Caco-2 (cell line): ENCODE measurements around the gene LSP1. TPM values are rescaled to one million over a fixed set of nuclear protein-coding genes. Genes with fewer than 3 reads are reported as not detected.

Source experiments
- BruUV-seq: library from RNA; stranded (reverse); fragments of 400-500 nt; replicated peaks from 2 replicates; lab custom pipeline; 2021; lab: Mats Ljungman, UMichigan
- CTCF ChIA-PET: fragments of 300-600 bp; sonication (Branson Sonifier 250); formaldehyde crosslinking; loops from one replicate; lab custom pipeline; 2022; ENCODE audit warnings: antibody characterized with exemption; lab: Charles Lee
- POLR2A ChIA-PET: fragments of 300-600 bp; sonication (Branson Sonifier 250); formaldehyde crosslinking; loops from one replicate; lab custom pipeline; 2022; ENCODE audit warnings: antibody characterized with exemption; lab: Charles Lee
- DNase-seq, 2 experiments: peaks; one replicate each; pipeline versions ENCODE4 v3.0.0 to v3.0.0-alpha.2; 2020 to 2022
- H3K27me3 ChIP-seq: replicated peaks from 2 replicates; pipeline ENCODE4 v1.6.0; 2011; ENCODE audit warnings: low read length; ENCODE audit not compliant: control insufficient read depth, insufficient read depth
- H3K36me3 ChIP-seq: 2 replicates; pipeline ENCODE4 v1.5.1; 2011; ENCODE audit warnings: low read length; ENCODE audit not compliant: control insufficient read depth, insufficient read depth
- H3K4me1 ChIP-seq: fragments of 250-450 bp; sonication (Bioruptor Pico); 2 replicates; pipeline ENCODE4 v1.5.1; 2020; ENCODE audit warnings: mild to moderate bottlenecking
- H3K4me3 ChIP-seq: 2 replicates; pipeline ENCODE4 v1.5.1; 2011; ENCODE audit warnings: low read depth, mild to moderate bottlenecking, control low read depth, low read length
- H3K9me3 ChIP-seq: fragments of 250-450 bp; sonication (Bioruptor Pico); 2 replicates; pipeline ENCODE4 v1.5.1; 2020; ENCODE audit warnings: mild to moderate bottlenecking, moderate library complexity
- H3K27ac Mint-ChIP-seq: one replicate; pipeline ENCODE4 v1.8.0; 2022; ENCODE audit warnings: mixed read lengths; ENCODE audit not compliant: unreplicated experiment
- H3K27me3 Mint-ChIP-seq: one replicate; pipeline ENCODE4 v1.8.0; 2022; ENCODE audit warnings: mixed read lengths; ENCODE audit not compliant: insufficient read depth, unreplicated experiment
- H3K36me3 Mint-ChIP-seq: one replicate; pipeline ENCODE4 v1.8.0; 2022; ENCODE audit warnings: mild to moderate bottlenecking, mixed read lengths; ENCODE audit not compliant: insufficient read depth, unreplicated experiment
- H3K4me1 Mint-ChIP-seq: one replicate; pipeline ENCODE4 v1.8.0; 2022; ENCODE audit warnings: low read depth, mixed read lengths; ENCODE audit not compliant: unreplicated experiment
- H3K4me3 Mint-ChIP-seq: one replicate; pipeline ENCODE4 v1.8.0; 2022; ENCODE audit warnings: mild to moderate bottlenecking, moderate library complexity, mixed read lengths; ENCODE audit not compliant: unreplicated experiment
- H3K9me3 Mint-ChIP-seq: one replicate; pipeline ENCODE4 v1.8.0; 2022; ENCODE audit warnings: mixed read lengths; ENCODE audit not compliant: unreplicated experiment
- CTCF ChIP-seq, 2 experiments: fragments of 200-600 bp in 1 of 2; IDR thresholded peaks; 1 replicate in 1 of 2; 2 replicates in 1 of 2; pipeline versions ENCODE4 v1.5.1 to v1.8.0; 2011 to 2022; ENCODE audit warnings: antibody characterized with exemption in 1 of 2, control low read depth in 1 of 2, inconsistent platforms in 1 of 2, low read depth in 1 of 2, low read length in 1 of 2, mild to moderate bottlenecking in 1 of 2, moderate library complexity in 1 of 2; ENCODE audit not compliant: insufficient read depth in 1 of 2, severe bottlenecking in 1 of 2, unreplicated experiment in 1 of 2
- intact Hi-C: fragments of 100-400 bp; cut with micrococcal nuclease; formaldehyde crosslinking; loops from one replicate; pipeline ENCODE4 v1.10.0; 2022; ENCODE audit not compliant: unreplicated experiment
- total RNA-seq: library from RNA; stranded (reverse); gene quantifications from 2 replicates; pipeline ENCODE4 v1.2.3, GENCODE V29; 2022

The LSP1 gene
- total RNA-seq, 1 experiment from 2014 or later = not detected

- no peaks in the 10 kb centered on the region; the same call in 1 of the 2 replicates for H3K27me3 ChIP-seq
- POLR2A ChIA-PET = no interaction called here
- no peak overlapping the region for H3K27ac Mint-ChIP-seq
Measured at GRCh38 chr11:1867381-1867780, 14.5 kb downstream of the LSP1 start.

DNA sequence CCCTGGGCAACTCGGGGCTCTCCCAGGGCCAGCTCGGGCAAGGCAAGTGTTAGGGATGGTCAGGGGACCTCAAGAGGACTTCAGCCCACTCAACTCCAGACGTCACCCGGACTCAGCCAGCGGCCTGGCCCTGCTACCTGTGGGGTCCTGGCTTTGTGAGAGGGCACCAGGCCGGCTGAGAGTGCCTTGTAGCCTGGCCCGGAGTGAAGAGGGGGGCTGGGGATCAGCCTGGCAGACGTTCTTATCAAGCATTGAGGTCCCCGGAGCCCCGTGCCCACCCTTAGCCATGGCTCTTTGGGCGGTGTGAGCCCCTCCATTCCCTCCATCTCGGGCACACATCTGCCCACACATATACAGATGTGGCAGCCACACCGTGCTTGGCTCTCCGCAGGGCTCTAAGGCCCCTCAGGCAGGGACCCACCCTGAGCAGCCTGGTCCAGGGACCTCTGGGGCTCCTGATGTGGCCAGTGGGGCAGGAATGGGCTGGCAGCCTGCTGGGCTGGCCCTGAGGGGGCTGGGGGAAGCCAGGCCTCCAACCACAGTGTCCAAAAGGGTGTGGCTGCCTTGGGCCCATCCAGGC, 15.3 kb downstream of the LSP1 start:
- Mint-ChIP-seq H3K9me3 (no peaks in the 10 kb centered on the region), H3K4me1 (no peaks in the 10 kb centered on the region), H3K27ac (no peak overlapping the region), H3K36me3 (no peaks in the 10 kb centered on the region), H3K27me3 (peaks cover 2% of the 10 kb centered on the region), H3K4me3 (no peak overlapping the region)
- TF ChIP-seq CTCF (IDR thresholded peaks at IDR 0.05; ENCODE audit: insufficient read depth in 1 of 2, low read depth in 1 of 2, low read length in 1 of 2, severe bottlenecking in 1 of 2, unreplicated experiment in 1 of 2) = no peak
- no peaks in the 10 kb centered on the region for H3K9me3 ChIP-seq
- H3K4me1 ChIP-seq = peaks cover 6% of the 10 kb centered on the region
- H3K36me3 ChIP-seq = no peaks in the 10 kb centered on the region
- H3K27me3 ChIP-seq = no peaks in the 10 kb centered on the region; the same call in 1 of the 2 replicates
- DNase-seq = no peak
- ChIA-PET POLR2A (no interaction called here), CTCF (interaction anchor here (1.5 kb wide), 1 partner anchor 14 kb away, joined by 4 read pairs; no protein-coding TSS in a partner anchor)
- H3K4me3 ChIP-seq = no peak overlapping the region
- no TSS peak for BruUV-seq
- intact Hi-C loops = no loop called here

More at GRCh38 chr11:1867381-1867780, 14.5 kb downstream of the LSP1 start:
- no peaks in the 10 kb centered on the region for H3K4me1 Mint-ChIP-seq
- Histone ChIP-seq H3K4me1 (peaks cover 7% of the 10 kb centered on the region), H3K36me3 (no peaks in the 10 kb centered on the region), H3K9me3 (no peaks in the 10 kb centered on the region), H3K4me3 (no peak overlapping the region)
- CTCF ChIA-PET = interaction anchor here (1.5 kb wide), 1 partner anchor 15 kb away, joined by 4 read pairs; no protein-coding TSS in a partner anchor
- no peak for DNase-seq
- no peak overlapping the region for H3K4me3 Mint-ChIP-seq
- H3K27me3 Mint-ChIP-seq = peaks cover 2% of the 10 kb centered on the region
- no peaks in the 10 kb centered on the region for H3K9me3 Mint-ChIP-seq
- no peak for TF ChIP-seq CTCF (IDR thresholded peaks at IDR 0.05; ENCODE audit: insufficient read depth in 1 of 2, low read depth in 1 of 2, low read length in 1 of 2, severe bottlenecking in 1 of 2, unreplicated experiment in 1 of 2)
- no peaks in the 10 kb centered on the region for H3K36me3 Mint-ChIP-seq
- intact Hi-C loops = no loop called here
- BruUV-seq = no TSS peak

DNA sequence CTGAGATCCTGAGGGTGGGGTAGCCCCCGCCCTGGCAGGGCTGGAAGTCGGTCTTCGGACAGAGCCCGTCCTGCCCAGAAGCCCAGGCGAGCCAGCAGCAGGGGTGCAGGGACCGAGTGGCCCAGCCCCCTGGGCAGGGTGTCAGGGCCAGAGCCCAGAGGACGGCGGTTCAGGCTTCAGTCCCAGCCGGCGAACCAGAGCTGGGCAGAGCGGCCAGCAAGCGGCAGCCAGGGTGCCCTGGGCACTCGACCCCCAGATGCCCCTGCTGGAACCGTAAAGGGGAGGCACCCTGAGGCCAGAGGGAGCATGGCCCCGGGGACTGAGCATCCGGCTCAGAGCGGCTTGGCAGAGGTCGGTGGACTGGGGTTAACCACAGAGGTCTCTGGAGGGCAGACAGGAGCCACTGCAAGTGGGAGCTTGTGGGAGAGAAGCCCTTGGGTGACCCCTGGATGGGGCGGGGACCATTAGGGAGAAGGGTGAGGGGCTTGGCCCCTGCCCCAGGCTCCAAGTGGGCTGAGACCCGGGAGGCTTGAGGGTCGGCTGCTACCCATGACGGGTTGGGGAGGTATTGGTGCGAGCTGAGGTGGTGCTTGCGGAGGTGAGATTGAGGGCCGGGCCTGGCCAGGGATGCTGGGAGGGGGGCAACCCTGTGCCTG, 15.9 kb downstream of the LSP1 start:
- DNase-seq = no peak
- H3K4me3 Mint-ChIP-seq = no peak overlapping the region
- ChIA-PET POLR2A (no interaction called here), CTCF (interaction anchor here (1.3 to 1.8 kb wide), 3 partner anchors 14 to 282 kb away, joined by 4 read pairs; no protein-coding TSS in a partner anchor)
- H3K9me3 ChIP-seq = no peaks in the 10 kb centered on the region
- no peaks in the 10 kb centered on the region; the same call in 1 of the 2 replicates for H3K4me1 ChIP-seq
- H3K9me3 Mint-ChIP-seq = no peaks in the 10 kb centered on the region
- H3K27ac Mint-ChIP-seq = no peak overlapping the region
- no peak overlapping the region for H3K4me3 ChIP-seq
- no peaks in the 10 kb centered on the region for H3K36me3 ChIP-seq
- no TSS peak for BruUV-seq
- H3K27me3 ChIP-seq = no peaks in the 10 kb centered on the region; the same call in 1 of the 2 replicates
- H3K27me3 Mint-ChIP-seq = peaks cover 2% of the 10 kb centered on the region
- no peak for TF ChIP-seq CTCF (IDR thresholded peaks at IDR 0.05; ENCODE audit: insufficient read depth in 1 of 2, low read depth in 1 of 2, low read length in 1 of 2, severe bottlenecking in 1 of 2, unreplicated experiment in 1 of 2)
- H3K4me1 Mint-ChIP-seq = no peaks in the 10 kb centered on the region
- no peaks in the 10 kb centered on the region for H3K36me3 Mint-ChIP-seq
- intact Hi-C loops = no loop called here
